K562 (cell line): ENCODE measurements around the gene GMEB1. TPM values are rescaled to one million over a fixed set of nuclear protein-coding genes. Genes with fewer than 3 reads are reported as not detected.

Source experiments
- HMGN3 ChIP-seq: IDR thresholded peaks from 2 replicates; pipeline ENCODE4 v1.6.1; 2011; ENCODE audit warnings: borderline replicate concordance, low read depth, mild to moderate bottlenecking, mixed read lengths, low read length; ENCODE audit not compliant: insufficient read length; ENCODE audit errors: extremely low read depth
- NFRKB ChIP-seq: fragments of 450-650 bp; IDR thresholded peaks from 2 replicates; pipeline ENCODE4 v1.6.1; 2016; ENCODE audit warnings: low read depth
- POLR2B ChIP-seq: fragments of 450-650 bp; IDR thresholded peaks from 2 replicates; pipeline ENCODE4 v1.6.1; 2018; ENCODE audit warnings: low read depth; ENCODE audit not compliant: partially characterized antibody
- POLR2H ChIP-seq: IDR thresholded peaks from 2 replicates; pipeline ENCODE4 v1.6.1; 2016; ENCODE audit warnings: missing genetic modification characterization, low read depth, mild to moderate bottlenecking, control low read depth, missing compliant biosample characterization, moderate library complexity
- PTRF ChIP-seq: fragments of 450-650 bp; IDR thresholded peaks from 2 replicates; pipeline ENCODE4 v1.6.1; 2016; ENCODE audit warnings: mild to moderate bottlenecking, missing genetic modification characterization, missing compliant biosample characterization
- TCFL5 ChIP-seq: fragments of 250-450 bp; sonication (Bioruptor Pico); conservative IDR thresholded peaks from 2 replicates; pipeline ENCODE4 v1.6.1; 2021; ENCODE audit warnings: mild to moderate bottlenecking, moderate library complexity, matching md5 sums
- ZC3H4 ChIP-seq: sonication (generic); formaldehyde crosslinking; IDR thresholded peaks from 2 replicates; pipeline ENCODE4 v1.9.0; 2021; ENCODE audit warnings: missing genetic modification reagents, borderline replicate concordance
- ZNF140 ChIP-seq: fragments of 250-450 bp; sonication (Bioruptor Pico); IDR thresholded peaks from 2 replicates; pipeline ENCODE4 v1.8.0; 2021; ENCODE audit warnings: moderate library complexity, mild to moderate bottlenecking, inconsistent platforms
- ZNF282 ChIP-seq: sonication (generic); formaldehyde crosslinking; IDR thresholded peaks from 2 replicates; pipeline ENCODE4 v1.8.1; 2023; ENCODE audit warnings: missing genetic modification reagents
- ZNF707 ChIP-seq: fragments of 250-450 bp; sonication (Bioruptor Pico); conservative IDR thresholded peaks from 2 replicates; pipeline ENCODE4 v1.8.0; 2022; ENCODE audit warnings: inconsistent platforms, mild to moderate bottlenecking, moderate library complexity
- polyA plus RNA-seq, 8 experiments: library from polyadenylated mRNA; depleted of rRNA in 4 of 8; stranded (reverse) in 5 of 8; unstranded in 3 of 8; fragments of >200 nt; fragmentation: Nextera tagmentation in 2 of 8; fragmentation: Illumina TruSeq in 1 of 8; extraction: Ambion mirVana in 2 of 8; extraction: Trizol in 1 of 8; gene quantifications; 2 replicates each; pipeline versions ENCODE4 v1.2.1 to v1.2.3, GENCODE V29; 2011 to 2014; ENCODE audit warnings: inconsistent platforms in 1 of 8, missing spikeins in 1 of 8
- total RNA-seq, 7 experiments: library from RNA; depleted of rRNA in 6 of 7; stranded (reverse); fragments of >200 nt in 6 of 7; fragmentation: Illumina TruSeq in 2 of 7; extraction: Trizol in 2 of 7; gene quantifications; 2 replicates each; pipeline versions ENCODE4 v1.2.1 to v1.2.3, GENCODE V29; 2011 to 2021; ENCODE audit warnings: low replicate concordance in 1 of 7
- TF ChIP-seq, protein P1 (sequence below), 2 experiments: fragments of 450-650 bp in 1 of 2; sonication (generic) in 1 of 2; formaldehyde crosslinking in 1 of 2; IDR thresholded peaks; 2 replicates each; pipeline versions ENCODE4 v1.7.1 to v1.9.0; 2016 to 2022; ENCODE audit warnings: inconsistent platforms in 1 of 2, mild to moderate bottlenecking in 1 of 2, missing genetic modification reagents in 1 of 2
- TF ChIP-seq, protein P2 (sequence below): fragments of 250-450 bp; sonication (Bioruptor Pico); IDR thresholded peaks from 2 replicates; pipeline ENCODE4 v1.4.0; 2020

The GMEB1 gene
- total and polyA plus RNA-seq, 9 of the 15 experiments (the other 6 are each of a cell fraction or from before 2014, with no cell fraction given), result 6.6 to 17.5 (median 8.5) TPM

DNA sequence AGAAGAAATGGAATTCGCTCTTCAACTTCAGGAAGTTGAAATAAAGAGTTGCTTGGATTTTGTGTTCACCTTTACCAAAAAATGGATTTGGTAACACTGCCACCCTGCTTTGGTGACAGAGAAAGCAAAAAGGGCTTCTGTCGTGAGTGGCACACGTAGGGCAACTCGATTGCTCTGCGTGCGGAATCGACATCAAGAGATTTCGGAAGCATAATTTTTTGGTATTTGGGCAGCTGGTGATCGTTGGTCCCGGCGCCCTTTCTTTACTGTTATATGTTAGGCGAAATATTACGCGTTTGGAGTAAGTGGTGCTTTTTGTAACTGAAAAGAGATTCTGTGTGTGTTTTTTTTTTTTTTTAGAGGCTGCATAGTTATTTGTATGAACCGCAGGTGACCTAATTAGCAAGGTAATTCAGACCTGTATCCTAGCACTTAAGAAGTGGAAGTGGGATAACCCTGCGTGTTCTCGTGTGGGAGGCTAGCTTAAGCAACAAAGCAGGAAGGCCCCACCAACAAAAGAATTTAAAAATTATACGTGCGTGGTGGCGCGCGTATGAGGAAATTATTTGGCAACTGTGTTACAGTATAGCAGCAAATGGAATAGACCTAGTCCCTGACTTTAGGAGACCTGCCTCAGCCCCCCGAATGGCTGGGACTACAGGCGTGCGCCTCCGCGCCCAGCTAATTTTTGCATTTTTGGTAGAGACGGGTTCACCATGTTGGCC lies 19.9 kb upstream of the GMEB1 start, which contains the start of gene RNU11 (continued):
- TF ChIP-seq, protein P1, sequence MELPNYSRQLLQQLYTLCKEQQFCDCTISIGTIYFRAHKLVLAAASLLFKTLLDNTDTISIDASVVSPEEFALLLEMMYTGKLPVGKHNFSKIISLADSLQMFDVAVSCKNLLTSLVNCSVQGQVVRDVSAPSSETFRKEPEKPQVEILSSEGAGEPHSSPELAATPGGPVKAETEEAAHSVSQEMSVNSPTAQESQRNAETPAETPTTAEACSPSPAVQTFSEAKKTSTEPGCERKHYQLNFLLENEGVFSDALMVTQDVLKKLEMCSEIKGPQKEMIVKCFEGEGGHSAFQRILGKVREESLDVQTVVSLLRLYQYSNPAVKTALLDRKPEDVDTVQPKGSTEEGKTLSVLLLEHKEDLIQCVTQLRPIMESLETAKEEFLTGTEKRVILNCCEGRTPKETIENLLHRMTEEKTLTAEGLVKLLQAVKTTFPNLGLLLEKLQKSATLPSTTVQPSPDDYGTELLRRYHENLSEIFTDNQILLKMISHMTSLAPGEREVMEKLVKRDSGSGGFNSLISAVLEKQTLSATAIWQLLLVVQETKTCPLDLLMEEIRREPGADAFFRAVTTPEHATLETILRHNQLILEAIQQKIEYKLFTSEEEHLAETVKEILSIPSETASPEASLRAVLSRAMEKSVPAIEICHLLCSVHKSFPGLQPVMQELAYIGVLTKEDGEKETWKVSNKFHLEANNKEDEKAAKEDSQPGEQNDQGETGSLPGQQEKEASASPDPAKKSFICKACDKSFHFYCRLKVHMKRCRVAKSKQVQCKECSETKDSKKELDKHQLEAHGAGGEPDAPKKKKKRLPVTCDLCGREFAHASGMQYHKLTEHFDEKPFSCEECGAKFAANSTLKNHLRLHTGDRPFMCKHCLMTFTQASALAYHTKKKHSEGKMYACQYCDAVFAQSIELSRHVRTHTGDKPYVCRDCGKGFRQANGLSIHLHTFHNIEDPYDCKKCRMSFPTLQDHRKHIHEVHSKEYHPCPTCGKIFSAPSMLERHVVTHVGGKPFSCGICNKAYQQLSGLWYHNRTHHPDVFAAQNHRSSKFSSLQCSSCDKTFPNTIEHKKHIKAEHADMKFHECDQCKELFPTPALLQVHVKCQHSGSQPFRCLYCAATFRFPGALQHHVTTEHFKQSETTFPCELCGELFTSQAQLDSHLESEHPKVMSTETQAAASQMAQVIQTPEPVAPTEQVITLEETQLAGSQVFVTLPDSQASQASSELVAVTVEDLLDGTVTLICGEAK (IDR thresholded peaks at IDR 0.05), result peak; percentile 48; the same call in 1 of the 2 replicates
- TF ChIP-seq, protein P1 (CRISPR knock-in tag; IDR thresholded peaks at IDR 0.05), result peak; percentile 80
- TF ChIP-seq TCFL5, result peak; percentile 82; the same call in 1 of the 2 replicates
- peak; percentile 100 for TF ChIP-seq POLR2B
- peak; percentile 74 for TF ChIP-seq PTRF (tag)
- peak; percentile 23 for TF ChIP-seq NFRKB
- peak; percentile 100 for TF ChIP-seq POLR2H
- TF ChIP-seq ZNF140 (CRISPR knock-in tag), result peak; percentile 83
- TF ChIP-seq, protein P2, sequence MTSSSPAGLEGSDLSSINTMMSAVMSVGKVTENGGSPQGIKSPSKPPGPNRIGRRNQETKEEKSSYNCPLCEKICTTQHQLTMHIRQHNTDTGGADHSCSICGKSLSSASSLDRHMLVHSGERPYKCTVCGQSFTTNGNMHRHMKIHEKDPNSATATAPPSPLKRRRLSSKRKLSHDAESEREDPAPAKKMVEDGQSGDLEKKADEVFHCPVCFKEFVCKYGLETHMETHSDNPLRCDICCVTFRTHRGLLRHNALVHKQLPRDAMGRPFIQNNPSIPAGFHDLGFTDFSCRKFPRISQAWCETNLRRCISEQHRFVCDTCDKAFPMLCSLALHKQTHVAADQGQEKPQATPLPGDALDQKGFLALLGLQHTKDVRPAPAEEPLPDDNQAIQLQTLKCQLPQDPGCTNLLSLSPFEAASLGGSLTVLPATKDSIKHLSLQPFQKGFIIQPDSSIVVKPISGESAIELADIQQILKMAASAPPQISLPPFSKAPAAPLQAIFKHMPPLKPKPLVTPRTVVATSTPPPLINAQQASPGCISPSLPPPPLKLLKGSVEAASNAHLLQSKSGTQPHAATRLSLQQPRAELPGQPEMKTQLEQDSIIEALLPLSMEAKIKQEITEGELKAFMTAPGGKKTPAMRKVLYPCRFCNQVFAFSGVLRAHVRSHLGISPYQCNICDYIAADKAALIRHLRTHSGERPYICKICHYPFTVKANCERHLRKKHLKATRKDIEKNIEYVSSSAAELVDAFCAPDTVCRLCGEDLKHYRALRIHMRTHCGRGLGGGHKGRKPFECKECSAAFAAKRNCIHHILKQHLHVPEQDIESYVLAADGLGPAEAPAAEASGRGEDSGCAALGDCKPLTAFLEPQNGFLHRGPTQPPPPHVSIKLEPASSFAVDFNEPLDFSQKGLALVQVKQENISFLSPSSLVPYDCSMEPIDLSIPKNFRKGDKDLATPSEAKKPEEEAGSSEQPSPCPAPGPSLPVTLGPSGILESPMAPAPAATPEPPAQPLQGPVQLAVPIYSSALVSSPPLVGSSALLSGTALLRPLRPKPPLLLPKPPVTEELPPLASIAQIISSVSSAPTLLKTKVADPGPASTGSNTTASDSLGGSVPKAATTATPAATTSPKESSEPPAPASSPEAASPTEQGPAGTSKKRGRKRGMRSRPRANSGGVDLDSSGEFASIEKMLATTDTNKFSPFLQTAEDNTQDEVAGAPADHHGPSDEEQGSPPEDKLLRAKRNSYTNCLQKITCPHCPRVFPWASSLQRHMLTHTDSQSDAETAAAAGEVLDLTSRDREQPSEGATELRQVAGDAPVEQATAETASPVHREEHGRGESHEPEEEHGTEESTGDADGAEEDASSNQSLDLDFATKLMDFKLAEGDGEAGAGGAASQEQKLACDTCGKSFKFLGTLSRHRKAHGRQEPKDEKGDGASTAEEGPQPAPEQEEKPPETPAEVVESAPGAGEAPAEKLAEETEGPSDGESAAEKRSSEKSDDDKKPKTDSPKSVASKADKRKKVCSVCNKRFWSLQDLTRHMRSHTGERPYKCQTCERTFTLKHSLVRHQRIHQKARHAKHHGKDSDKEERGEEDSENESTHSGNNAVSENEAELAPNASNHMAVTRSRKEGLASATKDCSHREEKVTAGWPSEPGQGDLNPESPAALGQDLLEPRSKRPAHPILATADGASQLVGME (CRISPR knock-in tag), result peak; percentile 88; the same call in 1 of the 2 replicates
- peak; percentile 62; the same call in 1 of the 2 replicates for TF ChIP-seq ZNF707
- peak; percentile 98 for TF ChIP-seq ZC3H4 (CRISPR knock-in tag)
- TF ChIP-seq HMGN3, result no peak
- no peak for TF ChIP-seq ZNF282 (CRISPR knock-in tag)
